Lower lobe of right lung (tissue), 2 donors: ENCODE results near the gene HIF1A. TPM values are rescaled to one million over a fixed set of nuclear protein-coding genes. Genes with fewer than 3 reads are reported as not detected.
"Not testable (repeated sequence)": the region's sequence is repeated elsewhere in the genome, so short reads cannot be mapped to it uniquely, and the experiment has no call there.

Experiments
- ATAC-seq, 2 donors: fragments of 200-7000 bp; cut with Tn5 transposase; one replicate each; pipeline ENCODE4 v1.9.1; 2020 to 2022; ENCODE audit warnings: mild to moderate bottlenecking in 2 of 2, moderate library complexity in 2 of 2
- DNase-seq: peaks from one replicate; pipeline ENCODE4 v3.0.0-alpha.2; 2020
- H3K27ac ChIP-seq: fragments of 200-600 bp; one replicate; pipeline ENCODE4 v1.8.0; 2022
- H3K27me3 ChIP-seq: fragments of 200-600 bp; one replicate; pipeline ENCODE4 v1.8.0; 2022; ENCODE audit warnings: low read depth
- H3K36me3 ChIP-seq: fragments of 200-600 bp; one replicate; pipeline ENCODE4 v1.8.0; 2022; ENCODE audit warnings: mild to moderate bottlenecking
- H3K4me1 ChIP-seq: fragments of 200-600 bp; one replicate; pipeline ENCODE4 v1.8.0; 2022
- H3K4me3 ChIP-seq: fragments of 200-600 bp; one replicate; pipeline ENCODE4 v1.8.0; 2022; ENCODE audit warnings: mild to moderate bottlenecking
- H3K9me3 ChIP-seq: fragments of 200-600 bp; one replicate; pipeline ENCODE4 v1.8.0; 2022
- CTCF ChIP-seq: fragments of 200-600 bp; IDR thresholded peaks from one replicate; pipeline ENCODE4 v1.8.0; 2022; ENCODE audit warnings: antibody characterized with exemption, mild to moderate bottlenecking
- intact Hi-C: fragments of 100-400 bp; cut with DNase I; formaldehyde crosslinking; loops from one replicate; pipeline ENCODE4 v1.11.0; 2022
- total RNA-seq: library from RNA; stranded (reverse); fragmentation: NEBNext Ultra II Directional; extraction: Animal tissue kit (Norgen Biotek cat#: 25700); gene quantifications from one replicate; pipeline ENCODE4 v1.2.1, GENCODE V29; 2021
- donor health status: DM: no; HTN: yes; CAD: no; lungs with severe emphysema.

Gene HIF1A
- total RNA-seq, 1 donor from 2014 or later: 68.6 TPM

- DNase-seq: no peak
- no peaks in the 10 kb centered on the region for H3K36me3 ChIP-seq
- intact Hi-C loops: no loop called here
- H3K4me3 ChIP-seq: no peak overlapping the region
- peaks cover 24% of the 10 kb centered on the region for H3K4me1 ChIP-seq
- H3K27ac ChIP-seq: no peak overlapping the region
- no peak for ATAC-seq
- H3K27me3 ChIP-seq: no peaks in the 10 kb centered on the region
- H3K9me3 ChIP-seq: no peaks in the 10 kb centered on the region
- TF ChIP-seq CTCF: no peak
These were observed 39.0 kb upstream of the HIF1A start for GRCh38 chr14:61656341-61656740.

- ATAC-seq, H3K27me3 ChIP-seq, H3K9me3 ChIP-seq, H3K36me3 ChIP-seq, H3K27ac ChIP-seq, H3K4me3 ChIP-seq, DNase-seq, intact Hi-C loops: not testable (repeated sequence)
- H3K4me1 ChIP-seq: peaks cover 41% of the 10 kb centered on the region
These were observed 37.2 kb upstream of the HIF1A start for GRCh38 chr14:61658111-61658510.

- Histone ChIP-seq H3K4me1 (peaks cover 33% of the 10 kb centered on the region), H3K36me3 (no peaks in the 10 kb centered on the region), H3K27me3 (no peaks in the 10 kb centered on the region), H3K9me3 (no peaks in the 10 kb centered on the region), H3K27ac (no peak overlapping the region), H3K4me3 (no peak overlapping the region)
- no peak for ATAC-seq
- intact Hi-C loops: no loop called here
- no peak for DNase-seq
- TF ChIP-seq CTCF: no peak
These were observed 35.7 kb upstream of the HIF1A start for GRCh38 chr14:61659582-61659981.

GRCh38 chr14:61661471-61662400, 33.6 kb upstream of the HIF1A start:
- intact Hi-C loops: no loop called here
- DNase-seq: no peak
- no peak overlapping the region for H3K4me3 ChIP-seq

GRCh38 chr14:61662437-61663311, 32.6 kb upstream of the HIF1A start:
- TF ChIP-seq CTCF: no peak
- Histone ChIP-seq H3K36me3 (no peaks in the 10 kb centered on the region), H3K9me3 (no peaks in the 10 kb centered on the region), H3K4me3 (no peak overlapping the region), H3K27ac (peak overlapping the region; percentile 47), H3K27me3 (no peaks in the 10 kb centered on the region), H3K4me1 (peaks cover 33% of the 10 kb centered on the region)
- DNase-seq: no peak
- peak; percentile 85 for ATAC-seq
- intact Hi-C loops: no loop called here

More at GRCh38 chr14:61661471-61662400, 33.6 kb upstream of the HIF1A start:
- no peaks in the 10 kb centered on the region for H3K9me3 ChIP-seq
- no peaks in the 10 kb centered on the region for H3K27me3 ChIP-seq
- H3K4me1 ChIP-seq: peaks cover 33% of the 10 kb centered on the region
- ATAC-seq: no peak
- H3K36me3 ChIP-seq: no peaks in the 10 kb centered on the region
- peak overlapping the region; percentile 47 for H3K27ac ChIP-seq
- no peak for TF ChIP-seq CTCF
